CD4-positive, alpha-beta T cell treated with Interleukin-21 for 1 hour (primary cell): Measurements from ENCODE around the gene PTPRO.

Source experiments
- DNase-seq: peaks from one replicate; pipeline ENCODE4 v3.0.0-alpha.2; 2020

PTPRO gene

DNA sequence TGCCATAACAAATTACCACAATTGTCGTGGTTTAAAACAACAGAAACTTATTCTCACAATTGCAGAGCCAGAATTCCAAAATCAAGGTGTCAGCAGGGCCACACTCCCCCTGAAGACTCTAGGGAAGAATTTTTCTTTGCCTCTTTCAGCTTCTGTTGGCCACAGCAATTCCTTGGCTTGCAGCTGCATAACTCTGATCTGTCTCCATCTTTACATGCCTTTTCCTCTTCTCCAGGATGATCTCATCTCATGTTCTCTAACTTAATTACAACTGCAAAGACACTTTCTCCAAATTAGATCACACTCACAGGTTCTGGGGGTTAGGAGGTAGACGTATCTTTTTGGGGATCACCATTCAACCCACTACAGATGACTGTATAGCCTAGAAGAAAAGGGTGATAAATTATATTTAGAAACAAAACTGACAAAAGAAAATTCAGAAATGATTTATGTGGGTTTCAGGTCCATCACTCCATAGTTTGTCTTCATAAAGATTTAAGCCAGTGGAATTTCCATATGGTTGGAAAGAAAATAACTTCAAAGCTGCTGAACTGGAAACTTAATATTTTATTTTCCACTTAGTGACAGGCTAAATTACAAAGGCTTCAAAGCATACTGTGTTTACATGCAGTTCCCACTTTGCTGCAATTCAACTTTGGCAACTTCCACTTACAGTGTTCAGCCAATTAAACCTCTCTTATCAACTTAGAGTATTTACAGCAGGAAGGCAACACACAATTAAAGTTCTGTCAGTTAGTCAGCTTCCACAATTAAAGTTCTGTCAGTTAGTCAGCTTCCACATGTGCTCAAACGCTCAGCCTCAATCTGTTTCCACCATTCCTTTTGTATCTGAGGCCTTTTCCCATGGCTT is 253.6 kb downstream of the PTPRO start:
- no peak for DNase-seq

DNA sequence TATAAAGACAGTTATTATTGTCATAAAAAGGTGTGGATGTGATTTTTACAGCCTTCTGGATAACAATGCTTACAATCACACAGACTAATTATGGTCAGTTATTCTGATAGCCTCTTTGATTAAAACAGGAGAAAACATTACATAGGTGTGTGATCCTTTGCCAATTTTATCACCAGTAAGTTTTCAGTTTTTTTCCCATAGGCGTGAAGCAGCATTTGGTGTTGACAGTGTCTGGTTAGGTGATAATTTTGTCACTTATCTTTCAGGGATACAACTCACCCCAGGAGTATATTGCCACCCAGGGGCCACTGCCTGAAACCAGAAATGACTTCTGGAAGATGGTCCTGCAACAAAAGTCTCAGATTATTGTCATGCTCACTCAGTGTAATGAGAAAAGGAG is 258.1 kb downstream of the PTPRO start:
- peak; percentile 37 for DNase-seq

DNA sequence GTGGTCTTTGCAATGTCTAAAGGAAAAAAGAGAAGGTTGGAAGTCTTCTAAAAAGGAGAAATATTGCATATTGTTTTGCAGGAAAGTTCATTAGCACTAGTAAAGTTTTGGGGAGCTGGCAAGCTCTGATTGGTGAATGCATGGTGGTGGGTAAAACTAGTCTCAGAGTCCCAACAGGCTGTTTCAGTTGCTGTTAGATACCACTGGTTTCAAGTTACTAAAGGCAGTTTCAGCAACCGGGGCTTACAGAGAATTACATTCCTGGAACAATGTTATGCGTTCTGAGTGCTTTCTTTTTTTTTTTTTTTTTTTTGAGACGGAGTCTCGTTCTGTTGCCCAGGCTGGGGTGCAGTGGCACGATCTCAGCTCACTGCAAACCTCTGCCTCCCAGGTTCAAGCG is 258.7 kb downstream of the PTPRO start:
- DNase-seq, result no peak

DNA sequence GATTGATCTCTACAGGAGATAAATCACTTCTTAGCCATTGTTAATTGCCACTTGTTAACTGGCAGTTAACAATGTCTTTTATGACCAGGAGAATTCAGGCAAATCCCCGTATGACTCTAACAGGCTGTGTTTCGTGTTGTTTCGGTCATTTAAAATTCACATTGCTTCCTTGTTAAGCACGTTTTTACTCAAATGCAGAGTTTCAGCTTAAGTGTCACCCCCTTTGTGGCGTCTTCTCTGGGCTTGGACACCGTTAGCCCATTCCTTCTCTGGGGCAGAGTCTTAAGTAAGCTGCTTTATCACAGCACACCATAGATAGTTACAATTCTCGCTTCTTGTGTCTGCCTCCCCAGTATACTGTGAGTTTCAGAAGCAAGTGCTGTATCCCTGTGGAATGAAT is 261.5 kb downstream of the PTPRO start:
- DNase-seq, result no peak

DNA sequence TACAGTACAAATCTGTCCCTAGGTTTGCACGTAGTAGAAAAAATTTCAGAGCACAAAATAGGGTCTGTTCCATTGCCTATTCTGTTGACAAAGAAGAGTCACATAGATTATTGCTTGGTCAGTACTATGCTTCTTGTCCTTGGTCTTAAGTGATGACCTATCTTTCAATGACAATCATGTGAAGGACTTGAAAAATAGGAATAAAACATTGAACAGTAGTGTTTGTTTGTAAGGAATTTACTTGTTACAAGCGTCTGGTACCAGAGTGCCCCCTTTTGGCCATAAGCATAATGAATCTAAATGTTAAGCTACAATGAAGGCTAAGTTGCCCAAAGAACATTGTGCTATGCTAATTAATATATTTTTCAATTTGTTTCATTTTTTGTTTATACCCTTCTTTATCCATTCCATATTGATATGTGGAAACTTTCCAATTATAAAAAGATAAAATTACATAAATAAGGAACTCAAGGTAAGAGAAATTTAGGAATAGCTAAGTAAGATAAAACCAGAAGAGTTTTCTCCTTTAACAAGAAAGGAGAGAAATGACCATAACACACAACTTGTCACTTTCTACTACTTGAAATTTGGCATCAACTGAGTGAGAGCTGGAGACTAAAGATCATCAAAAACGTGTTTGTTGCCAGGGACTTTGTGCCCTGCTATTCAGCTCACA is 262.2 kb downstream of the PTPRO start:
- peak; percentile 63 for DNase-seq

DNA sequence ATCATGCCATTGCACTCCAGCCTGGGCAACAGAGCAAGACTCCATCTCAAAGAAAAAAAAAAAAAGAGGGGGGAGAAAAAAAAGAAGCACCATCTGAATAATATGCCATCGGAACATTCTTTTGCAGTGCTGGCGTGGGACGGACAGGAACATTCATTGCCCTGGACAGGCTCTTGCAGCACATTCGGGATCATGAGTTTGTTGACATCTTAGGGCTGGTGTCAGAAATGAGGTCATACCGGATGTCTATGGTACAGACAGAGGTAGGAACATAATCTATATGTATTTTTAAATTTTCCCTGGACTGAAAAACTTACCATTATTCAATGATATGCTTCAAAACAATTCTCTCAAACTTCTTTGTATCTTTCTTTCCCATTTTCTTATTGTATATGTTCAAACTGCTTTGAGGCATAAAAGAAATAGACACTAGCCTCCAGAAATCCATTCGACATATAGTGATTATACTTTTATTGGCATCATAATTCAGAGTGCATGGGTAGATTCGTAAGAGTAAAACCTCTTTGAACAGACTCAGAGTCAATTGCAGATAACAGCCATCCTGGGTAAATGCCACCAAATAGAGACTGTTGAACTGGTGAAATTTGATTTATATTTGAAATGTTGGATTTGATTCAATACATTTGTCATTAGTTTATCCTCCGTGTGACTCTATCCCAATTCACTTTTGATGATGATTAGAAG is 267.2 kb downstream of the PTPRO start:
- no peak for DNase-seq

DNA sequence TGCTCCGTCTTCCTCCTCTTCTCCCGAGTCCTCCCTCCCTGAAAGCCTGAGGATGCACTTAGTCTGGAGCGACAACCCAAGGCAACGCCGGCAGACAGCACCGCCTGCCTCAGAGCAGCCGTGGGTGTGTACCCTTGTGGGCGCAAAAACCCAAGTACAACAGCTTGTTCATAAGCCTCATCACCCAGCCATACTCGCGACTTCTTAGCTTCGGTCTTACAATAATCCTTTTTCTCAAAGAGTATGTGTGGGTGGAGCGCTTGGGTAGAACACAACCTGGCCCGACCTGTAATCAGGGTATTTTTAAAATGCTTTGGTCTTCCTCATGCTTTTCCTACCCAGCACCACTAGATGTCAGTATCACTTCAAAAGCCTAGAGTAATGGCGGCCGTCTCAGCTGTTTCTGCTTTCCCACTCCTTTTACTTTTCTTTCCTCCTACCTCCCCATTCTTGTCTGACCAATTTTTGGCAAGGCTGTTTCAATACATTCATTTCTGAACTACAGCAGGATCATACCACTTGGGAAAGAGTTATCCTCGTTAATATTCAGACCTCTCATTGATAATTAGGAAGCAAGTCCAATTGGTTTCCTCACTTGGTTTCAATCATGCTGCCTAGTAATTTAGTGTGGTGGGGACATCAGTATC is 268.0 kb downstream of the PTPRO start:
- peak; percentile 72 for DNase-seq

DNA sequence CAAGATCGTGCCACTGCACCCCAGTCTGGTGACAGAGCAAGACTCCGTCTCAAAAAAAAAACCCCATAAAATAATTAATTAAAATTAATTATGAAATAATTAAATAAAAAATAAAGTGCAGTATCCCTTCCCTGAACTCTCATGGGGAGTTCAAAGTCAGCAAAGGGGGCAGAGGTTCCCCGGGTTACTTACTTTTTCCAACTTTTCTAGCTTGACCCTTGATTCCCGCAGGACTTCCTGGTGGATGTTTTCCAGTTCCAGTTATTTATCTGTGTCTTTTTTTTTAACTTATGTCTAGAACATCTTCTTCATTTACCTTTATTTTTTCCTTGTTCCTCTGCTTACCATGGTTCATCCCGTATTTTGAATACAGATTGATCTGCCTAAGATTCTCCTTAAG is 269.5 kb downstream of the PTPRO start:
- no peak for DNase-seq

DNA sequence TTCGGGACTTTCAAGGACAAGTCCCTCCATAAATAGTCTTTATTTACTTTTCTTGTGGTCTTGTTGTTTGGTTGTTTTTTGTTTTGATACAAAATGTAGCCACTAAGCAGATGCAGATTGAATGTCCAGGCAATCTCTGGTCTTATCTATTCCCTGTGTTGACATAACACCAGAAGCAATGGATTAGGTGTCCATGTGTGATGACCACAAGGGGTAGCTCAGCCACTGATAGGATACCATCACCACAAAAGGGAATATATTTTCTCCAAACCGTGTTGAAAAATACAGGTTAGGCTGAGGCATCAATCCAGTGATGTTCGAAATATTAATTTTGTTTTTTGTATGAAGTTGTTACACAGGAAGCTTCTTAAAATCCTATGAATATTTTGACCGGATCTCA is 270.6 kb downstream of the PTPRO start:
- no peak for DNase-seq

DNA sequence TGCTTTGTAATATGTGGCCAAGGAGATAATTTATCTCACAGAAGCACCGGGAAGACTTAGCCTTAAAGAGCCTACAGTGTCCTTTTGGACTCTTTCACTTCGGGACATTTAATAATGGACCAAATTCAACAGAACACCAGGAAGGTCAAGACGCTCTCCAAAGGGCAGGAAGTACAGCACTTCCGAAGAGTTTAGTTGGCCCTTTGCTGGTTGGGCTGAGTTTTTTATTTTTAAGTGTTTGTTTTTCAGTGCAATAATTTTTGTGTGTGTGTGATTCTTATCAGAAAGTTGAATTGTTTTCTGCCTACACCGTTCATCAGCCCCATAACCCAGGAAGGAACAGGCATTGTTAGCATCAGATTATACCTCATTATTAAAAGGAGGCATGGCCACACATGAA is 273.9 kb downstream of the PTPRO start:
- no peak for DNase-seq

DNA sequence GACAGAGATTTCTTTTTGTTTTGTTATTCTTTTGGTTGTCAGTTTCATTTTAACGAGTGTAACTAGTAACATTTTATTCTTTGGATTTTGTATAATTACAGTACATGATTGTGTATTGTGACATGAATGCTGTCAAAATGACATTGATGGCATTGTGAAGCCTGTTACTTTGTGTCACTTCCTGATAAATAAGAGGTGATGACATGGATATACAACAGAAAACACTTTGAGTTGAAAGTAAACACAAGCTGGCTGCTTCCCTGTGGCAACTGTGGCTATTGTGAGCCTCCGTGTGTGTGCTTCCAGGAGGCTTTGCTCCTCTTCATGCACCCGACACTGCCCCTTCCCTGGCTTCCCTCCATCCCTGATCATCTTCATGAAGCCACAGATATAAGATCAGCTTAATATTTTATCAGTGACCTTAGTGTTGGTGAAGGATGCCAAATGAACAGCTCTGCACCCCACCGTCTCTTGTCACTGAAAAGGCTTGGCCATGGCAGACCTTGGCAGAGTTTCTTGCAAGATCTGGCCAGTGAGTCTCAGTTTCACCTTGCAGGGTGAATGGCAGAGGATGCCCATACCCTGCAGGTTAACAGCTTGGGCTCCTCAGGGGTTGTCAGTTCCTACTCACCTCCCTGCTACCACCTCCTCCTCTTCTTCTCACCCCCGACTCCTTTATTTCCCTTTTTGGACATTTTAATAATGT is 275.0 kb downstream of the PTPRO start:
- DNase-seq, result no peak

DNA sequence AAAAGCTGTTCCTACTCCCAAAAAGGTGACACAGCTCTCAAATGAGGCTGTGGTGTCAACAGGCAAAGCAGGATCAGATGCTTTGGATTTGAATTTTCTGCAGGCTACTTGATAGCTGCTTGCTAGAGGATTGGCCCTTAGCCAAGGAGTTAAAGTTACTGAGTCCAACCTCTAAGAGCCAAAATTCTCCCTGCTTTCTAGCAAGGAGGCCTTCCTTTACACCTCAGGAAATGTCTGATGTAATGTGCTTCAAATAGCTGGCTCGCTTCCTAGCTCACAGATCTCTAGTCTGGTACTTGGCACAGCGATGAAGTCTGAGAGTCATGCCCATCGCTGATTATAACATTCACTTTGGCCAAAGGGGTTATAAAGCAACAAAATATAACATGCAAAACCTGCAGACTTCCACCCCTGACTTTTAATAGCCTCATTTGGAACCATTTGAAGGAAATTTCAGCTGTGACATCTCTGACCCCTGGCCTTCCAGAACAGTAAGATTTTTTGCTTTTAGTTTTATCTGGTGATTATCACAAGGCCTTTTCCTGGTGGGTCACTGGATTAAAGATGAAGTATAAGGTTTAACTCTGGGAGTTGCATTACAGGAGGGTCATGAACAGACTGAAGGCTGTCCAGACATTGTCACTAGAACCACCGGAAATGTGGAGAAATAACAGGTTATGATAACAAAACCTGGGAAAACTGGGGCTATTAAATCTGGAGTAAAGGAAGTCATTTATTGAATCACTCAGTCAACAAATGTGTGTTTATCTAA is 277.1 kb downstream of the PTPRO start:
- no peak for DNase-seq

DNA sequence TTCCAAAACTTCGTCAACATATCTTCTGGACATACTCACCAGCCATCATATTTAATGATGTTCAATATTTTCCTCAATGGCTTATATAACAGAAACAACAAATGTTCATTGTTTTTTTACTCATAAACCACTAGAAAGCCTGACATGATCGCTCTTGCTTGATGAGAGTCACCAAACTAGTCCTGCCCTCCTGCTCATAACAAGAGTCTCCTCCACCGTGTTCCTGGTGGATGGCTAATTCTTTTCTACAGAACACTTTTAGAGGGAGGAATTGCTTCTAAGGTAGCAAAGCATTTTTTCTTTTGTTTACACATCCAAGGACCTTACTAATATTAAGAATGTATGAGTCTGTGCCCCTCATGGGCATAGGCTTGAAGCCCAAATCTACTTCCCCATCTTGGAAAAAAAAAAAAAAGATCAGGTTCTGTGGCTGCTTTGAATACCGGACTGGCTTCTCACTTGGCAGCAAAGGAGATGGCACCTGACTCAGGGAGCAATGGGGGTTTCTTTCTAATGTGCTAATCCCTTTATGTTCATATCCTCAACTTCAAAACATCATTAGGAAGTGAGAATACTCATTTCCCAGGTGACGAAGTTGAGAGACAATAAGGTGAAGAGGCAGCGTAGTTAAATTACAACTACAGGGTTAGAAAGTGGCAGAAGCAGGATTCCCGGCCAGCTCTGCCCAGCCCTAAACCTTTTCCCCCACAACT is 278.1 kb downstream of the PTPRO start:
- DNase-seq, result no peak

DNA sequence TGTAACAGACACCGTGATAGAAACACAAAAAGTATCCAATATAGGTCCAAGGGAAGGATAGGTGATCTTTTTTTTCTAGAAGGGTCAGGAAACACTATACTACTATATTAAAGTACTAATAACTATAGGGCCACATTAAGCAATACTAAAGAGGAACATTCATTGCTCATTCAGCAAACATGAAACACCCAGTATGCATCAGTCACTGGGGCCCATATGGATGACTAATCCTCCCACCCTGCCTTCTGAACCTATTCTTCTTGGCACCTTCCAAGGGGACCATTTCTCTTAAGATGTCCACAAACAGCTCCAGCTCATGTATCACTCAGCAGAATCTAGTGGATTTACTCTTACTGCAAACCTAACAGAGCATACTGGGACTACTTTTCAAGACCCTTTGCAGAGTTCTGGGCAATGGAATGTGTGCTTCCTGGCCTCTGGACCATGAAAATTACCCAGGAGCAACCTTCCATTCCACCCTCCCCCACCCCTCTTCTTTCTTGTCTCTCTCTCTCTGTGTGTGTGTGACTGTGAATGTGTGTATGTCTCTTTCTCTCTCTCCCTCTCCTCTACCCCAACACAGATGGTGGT is 279.0 kb downstream of the PTPRO start:
- DNase-seq, result no peak

DNA sequence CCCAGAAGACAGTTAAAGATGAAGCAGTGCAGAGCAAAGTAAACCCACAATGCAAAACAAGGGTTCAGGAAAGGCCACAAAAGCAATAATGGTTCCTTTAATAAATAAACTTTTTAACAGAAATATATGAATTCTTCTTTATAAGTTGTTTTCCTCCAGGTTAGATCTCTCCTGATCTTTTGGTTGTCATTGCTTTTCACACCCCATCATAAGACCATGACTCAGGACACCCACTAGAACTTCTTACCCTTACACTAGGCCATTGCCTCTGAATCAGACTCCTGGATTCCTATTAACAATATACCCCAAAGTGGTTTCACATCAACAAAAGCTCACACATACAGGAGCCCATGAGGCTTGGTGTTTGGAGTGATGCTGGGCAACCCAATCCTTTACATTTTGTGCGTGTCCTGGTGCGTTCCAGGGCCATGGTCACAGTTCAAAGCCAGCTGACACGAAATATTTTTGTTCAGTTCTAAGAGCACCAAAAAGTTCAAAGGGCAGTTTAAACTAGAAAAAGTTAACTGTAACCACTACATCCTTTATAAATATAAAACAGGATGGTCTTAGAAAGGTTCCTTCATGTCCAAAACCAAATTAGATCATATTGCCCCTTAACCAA is 279.9 kb downstream of the PTPRO start:
- no peak for DNase-seq

DNA sequence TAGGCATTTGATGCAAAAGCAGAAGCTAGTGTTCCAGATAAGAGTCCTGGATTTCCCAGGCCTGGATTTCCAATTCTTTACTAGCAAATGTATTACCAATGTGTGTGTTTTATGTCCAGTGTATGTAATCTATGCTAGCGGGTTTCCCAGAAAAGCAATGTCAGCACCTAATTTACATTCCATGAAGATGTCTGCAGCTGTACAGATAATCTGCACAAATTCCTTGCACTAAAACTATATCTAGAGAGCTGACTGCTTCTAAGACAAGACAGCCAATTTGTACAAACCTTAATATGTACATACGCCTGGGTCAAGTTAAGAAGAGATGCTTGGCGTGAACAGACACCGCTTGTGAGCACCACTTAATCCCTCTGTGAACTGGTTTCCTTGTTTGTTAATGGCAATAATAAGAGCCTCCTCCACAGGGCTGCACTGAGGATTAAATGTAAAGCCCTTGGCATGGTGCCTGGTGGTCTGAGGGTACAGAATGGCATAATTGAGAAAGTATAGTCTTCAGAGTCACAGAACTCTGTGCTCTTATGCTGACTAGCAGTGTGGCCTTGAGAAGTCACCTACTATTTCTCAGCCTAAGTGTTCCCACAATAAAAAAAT is 281.3 kb downstream of the PTPRO start:
- DNase-seq, result no peak

DNA sequence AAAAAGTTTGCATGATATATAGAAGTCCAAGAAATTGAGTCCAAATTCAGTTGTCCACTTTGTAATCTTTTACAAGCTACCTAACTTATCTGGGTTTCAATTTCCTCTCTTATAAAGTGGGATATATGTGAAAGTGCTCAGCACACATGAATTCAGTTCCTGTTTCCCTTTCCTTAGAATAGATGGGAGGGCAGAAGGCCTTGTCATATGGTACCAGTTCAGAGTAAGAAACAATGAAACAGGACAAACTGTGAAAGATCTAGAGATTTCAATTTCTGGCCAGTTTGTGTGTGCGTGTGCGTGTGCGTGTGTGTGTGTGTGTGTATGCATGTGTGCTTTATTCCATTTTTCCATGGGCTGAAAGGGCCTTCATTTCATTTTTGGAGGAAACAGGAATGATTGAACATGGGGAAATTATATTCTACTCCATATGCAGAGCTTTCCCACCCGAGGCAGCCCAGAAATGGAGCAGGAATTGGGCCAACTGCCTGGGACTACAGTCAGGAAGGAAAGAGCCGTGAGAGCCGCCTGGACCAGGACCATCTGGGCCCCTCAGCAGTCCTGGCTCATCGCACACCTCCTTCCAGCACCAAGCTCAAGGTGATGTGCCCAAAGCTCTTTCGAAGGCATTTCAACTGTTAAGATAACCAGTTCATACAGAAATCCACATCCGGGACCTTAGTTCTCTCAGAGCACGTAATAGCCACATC is 283.7 kb downstream of the PTPRO start:
- DNase-seq, result no peak

DNA sequence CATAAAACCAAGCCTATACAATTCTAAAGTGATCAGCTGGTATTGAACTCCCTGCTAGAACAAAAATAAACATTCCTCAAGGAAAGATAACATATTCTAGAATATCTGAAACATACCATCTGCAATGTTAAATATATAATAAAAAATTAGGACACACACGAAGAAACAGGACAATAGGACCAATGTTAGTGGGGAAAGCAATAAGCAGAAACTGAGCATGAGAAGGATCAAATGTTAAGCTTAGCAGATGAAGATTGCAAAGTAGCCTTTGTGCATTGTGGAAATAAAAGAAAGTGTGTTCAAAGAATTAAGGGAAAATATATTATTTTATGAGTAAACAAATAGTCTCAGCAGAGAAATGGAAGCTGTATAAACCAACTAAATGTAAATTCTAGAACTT is 286.1 kb downstream of the PTPRO start:
- no peak for DNase-seq

DNA sequence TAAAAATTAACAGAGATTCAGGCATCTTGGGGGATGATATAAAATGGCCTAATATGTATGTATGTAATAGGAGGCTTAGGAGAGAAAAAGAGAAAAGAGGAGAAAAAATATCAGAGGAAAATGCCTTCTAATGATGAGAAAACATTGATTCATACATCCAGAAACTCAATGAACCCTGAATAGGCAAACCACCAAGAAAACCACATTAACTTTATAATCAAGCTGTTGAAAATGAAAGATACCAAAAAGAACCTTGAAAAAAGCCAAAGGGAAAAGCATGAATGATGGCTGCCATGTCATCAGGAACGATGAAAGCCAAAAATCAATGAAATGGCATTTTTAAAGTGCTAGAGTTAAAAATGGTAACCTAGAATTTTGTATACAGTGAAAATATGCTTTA is 286.6 kb downstream of the PTPRO start:
- no peak for DNase-seq
